Measurements from ENCODE around the gene PHYKPL.

DNA sequence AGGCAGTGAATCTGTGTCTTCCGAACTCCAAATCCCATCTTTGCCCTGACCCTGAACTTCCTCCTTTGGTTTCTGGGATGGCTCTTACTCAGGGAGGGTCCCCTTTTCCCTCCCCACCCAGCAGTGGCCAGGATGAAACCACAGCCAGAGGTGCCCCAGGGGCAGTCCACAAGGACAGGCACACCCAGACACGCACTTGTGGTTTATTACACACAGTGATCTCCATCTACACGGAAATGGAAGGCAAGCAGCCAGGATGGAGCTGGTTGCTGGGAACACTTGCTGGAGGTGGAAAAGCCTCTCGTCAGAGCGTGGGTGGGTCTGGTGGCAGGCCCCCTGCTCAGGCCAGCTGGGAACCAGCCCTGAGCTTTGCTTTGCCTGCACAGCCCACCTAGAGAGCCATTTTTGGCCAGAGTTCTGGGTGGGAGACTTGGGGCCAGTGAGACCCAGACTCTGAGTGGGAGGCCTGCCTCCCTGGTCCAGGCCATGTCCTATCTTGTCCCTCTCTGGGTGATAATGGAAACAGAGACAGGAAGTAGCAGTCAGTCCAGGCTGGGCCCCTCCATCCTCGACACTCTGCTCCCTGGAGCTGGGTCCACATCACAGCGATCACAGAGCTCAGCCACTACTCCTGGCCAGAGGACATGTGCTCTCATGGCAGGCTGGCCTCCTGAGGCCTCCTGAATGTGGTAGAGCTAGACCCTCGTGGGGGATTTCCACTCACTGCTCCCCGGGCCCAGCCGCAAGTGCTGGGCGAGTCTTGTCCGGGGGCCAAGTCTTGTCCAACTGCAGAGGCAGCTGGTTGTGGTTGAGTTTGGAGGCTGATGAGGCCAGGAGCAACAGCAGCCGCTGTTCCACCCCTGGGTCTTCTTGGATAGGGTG, 5.1 kb upstream of the PHYKPL start:
- TF ChIP-seq, protein P1, sequence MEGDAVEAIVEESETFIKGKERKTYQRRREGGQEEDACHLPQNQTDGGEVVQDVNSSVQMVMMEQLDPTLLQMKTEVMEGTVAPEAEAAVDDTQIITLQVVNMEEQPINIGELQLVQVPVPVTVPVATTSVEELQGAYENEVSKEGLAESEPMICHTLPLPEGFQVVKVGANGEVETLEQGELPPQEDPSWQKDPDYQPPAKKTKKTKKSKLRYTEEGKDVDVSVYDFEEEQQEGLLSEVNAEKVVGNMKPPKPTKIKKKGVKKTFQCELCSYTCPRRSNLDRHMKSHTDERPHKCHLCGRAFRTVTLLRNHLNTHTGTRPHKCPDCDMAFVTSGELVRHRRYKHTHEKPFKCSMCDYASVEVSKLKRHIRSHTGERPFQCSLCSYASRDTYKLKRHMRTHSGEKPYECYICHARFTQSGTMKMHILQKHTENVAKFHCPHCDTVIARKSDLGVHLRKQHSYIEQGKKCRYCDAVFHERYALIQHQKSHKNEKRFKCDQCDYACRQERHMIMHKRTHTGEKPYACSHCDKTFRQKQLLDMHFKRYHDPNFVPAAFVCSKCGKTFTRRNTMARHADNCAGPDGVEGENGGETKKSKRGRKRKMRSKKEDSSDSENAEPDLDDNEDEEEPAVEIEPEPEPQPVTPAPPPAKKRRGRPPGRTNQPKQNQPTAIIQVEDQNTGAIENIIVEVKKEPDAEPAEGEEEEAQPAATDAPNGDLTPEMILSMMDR (IDR thresholded peaks at IDR 0.05; ENCODE audit: borderline replicate concordance, extremely low read depth, low read length, poor library complexity, severe bottlenecking): no peak
- TF ChIP-seq EZH2 (IDR thresholded peaks at IDR 0.05; ENCODE audit: borderline replicate concordance, low read depth, low read length, severe bottlenecking): no peak
